Measurements from ENCODE around the gene APBA2. TPM values are rescaled to one million over a fixed set of nuclear protein-coding genes. Genes with fewer than 3 reads are reported as not detected.

APBA2 gene
- total RNA-seq, 1 donor from 2014 or later: 4.2 TPM

GRCh38 chr15:29066310-29066709 lies 180.5 kb downstream of the APBA2 start:
- peaks cover 0 to 2% (median 0%) of the 10 kb centered on the region in 3 donors for H3K4me1 ChIP-seq (ENCODE audit: control insufficient read depth in 3 of 3, insufficient read depth in 3 of 3, low read length in 3 of 3)
- H3K27ac ChIP-seq (ENCODE audit: low read depth, low read length): no peak overlapping the region
- H3K9me3 ChIP-seq (ENCODE audit: control insufficient read depth in 3 of 3, low read length in 3 of 3): peaks cover 0 to 5% (median 3%) of the 10 kb centered on the region in 3 donors
- H3K4me3 ChIP-seq (ENCODE audit: low read length in 3 of 3): no peak overlapping the region
- no peaks in the 10 kb centered on the region for H3K36me3 ChIP-seq (ENCODE audit: control insufficient read depth in 3 of 3, insufficient read depth in 3 of 3, low read length in 3 of 3)
- H3K27me3 ChIP-seq (ENCODE audit: control insufficient read depth in 3 of 3, insufficient read depth in 3 of 3, low read length in 3 of 3): peaks cover 0 to 3% (median 3%) of the 10 kb centered on the region in 3 donors
- H3K9ac ChIP-seq (ENCODE audit: low read depth in 1 of 3, low read length in 3 of 3): no peak overlapping the region

- peaks cover 0 to 5% (median 3%) of the 10 kb centered on the region in 3 donors for H3K9me3 ChIP-seq (ENCODE audit: control insufficient read depth in 3 of 3, low read length in 3 of 3)
- H3K4me3 ChIP-seq (ENCODE audit: low read length in 3 of 3): no peak overlapping the region
- peaks cover 0 to 3% (median 3%) of the 10 kb centered on the region in 3 donors for H3K27me3 ChIP-seq (ENCODE audit: control insufficient read depth in 3 of 3, insufficient read depth in 3 of 3, low read length in 3 of 3)
- H3K36me3 ChIP-seq (ENCODE audit: control insufficient read depth in 3 of 3, insufficient read depth in 3 of 3, low read length in 3 of 3): no peaks in the 10 kb centered on the region
- H3K9ac ChIP-seq (ENCODE audit: low read depth in 1 of 3, low read length in 3 of 3): no peak overlapping the region
- H3K27ac ChIP-seq (ENCODE audit: low read depth, low read length): no peak overlapping the region
- H3K4me1 ChIP-seq (ENCODE audit: control insufficient read depth in 3 of 3, insufficient read depth in 3 of 3, low read length in 3 of 3): peaks cover 0 to 2% (median 0%) of the 10 kb centered on the region in 3 donors
These were observed 181.1 kb downstream of the APBA2 start for GRCh38 chr15:29066838-29067237.

- Histone ChIP-seq H3K4me1 (ENCODE audit: control insufficient read depth in 3 of 3, insufficient read depth in 3 of 3, low read length in 3 of 3) (peaks cover 0 to 2% (median 0%) of the 10 kb centered on the region in 3 donors), H3K4me3 (ENCODE audit: low read length in 3 of 3) (no peak overlapping the region), H3K27ac (ENCODE audit: low read depth, low read length) (no peak overlapping the region), H3K9ac (ENCODE audit: low read depth in 1 of 3, low read length in 3 of 3) (no peak overlapping the region), H3K27me3 (ENCODE audit: control insufficient read depth in 3 of 3, insufficient read depth in 3 of 3, low read length in 3 of 3) (peaks cover 0 to 3% (median 3%) of the 10 kb centered on the region in 3 donors), H3K36me3 (ENCODE audit: control insufficient read depth in 3 of 3, insufficient read depth in 3 of 3, low read length in 3 of 3) (no peaks in the 10 kb centered on the region), H3K9me3 (ENCODE audit: control insufficient read depth in 3 of 3, low read length in 3 of 3) (peaks cover 0 to 5% (median 3%) of the 10 kb centered on the region in 3 donors)
These were observed 182.2 kb downstream of the APBA2 start for GRCh38 chr15:29067949-29068348.

- Histone ChIP-seq H3K4me3 (ENCODE audit: low read length in 3 of 3) (peak overlapping the region in 1 of 3 donors; percentile 13), H3K36me3 (ENCODE audit: control insufficient read depth in 3 of 3, insufficient read depth in 3 of 3, low read length in 3 of 3) (no peaks in the 10 kb centered on the region), H3K9ac (ENCODE audit: low read depth in 1 of 3, low read length in 3 of 3) (no peak overlapping the region), H3K4me1 (ENCODE audit: control insufficient read depth in 3 of 3, insufficient read depth in 3 of 3, low read length in 3 of 3) (peaks cover 0 to 2% (median 0%) of the 10 kb centered on the region in 3 donors), H3K27me3 (ENCODE audit: control insufficient read depth in 3 of 3, insufficient read depth in 3 of 3, low read length in 3 of 3) (no peaks in the 10 kb centered on the region), H3K9me3 (ENCODE audit: control insufficient read depth in 3 of 3, low read length in 3 of 3) (peaks cover 0 to 5% (median 3%) of the 10 kb centered on the region in 3 donors), H3K27ac (ENCODE audit: low read depth, low read length) (no peak overlapping the region)
These were observed 184.9 kb downstream of the APBA2 start for GRCh38 chr15:29070471-29071231.

- Histone ChIP-seq H3K9ac (ENCODE audit: low read depth in 1 of 3, low read length in 3 of 3) (no peak overlapping the region), H3K27me3 (ENCODE audit: control insufficient read depth in 3 of 3, insufficient read depth in 3 of 3, low read length in 3 of 3) (no peaks in the 10 kb centered on the region), H3K4me1 (ENCODE audit: control insufficient read depth in 3 of 3, insufficient read depth in 3 of 3, low read length in 3 of 3) (peaks cover 0 to 2% (median 0%) of the 10 kb centered on the region in 3 donors), H3K9me3 (ENCODE audit: control insufficient read depth in 3 of 3, low read length in 3 of 3) (peaks cover 0 to 5% (median 3%) of the 10 kb centered on the region in 3 donors), H3K4me3 (ENCODE audit: low read length in 3 of 3) (no peak overlapping the region), H3K36me3 (ENCODE audit: control insufficient read depth in 3 of 3, insufficient read depth in 3 of 3, low read length in 3 of 3) (no peaks in the 10 kb centered on the region), H3K27ac (ENCODE audit: low read depth, low read length) (no peak overlapping the region)
These were observed 185.6 kb downstream of the APBA2 start for GRCh38 chr15:29071232-29071881.

- Histone ChIP-seq H3K36me3 (ENCODE audit: control insufficient read depth in 3 of 3, insufficient read depth in 3 of 3, low read length in 3 of 3) (no peaks in the 10 kb centered on the region), H3K4me3 (ENCODE audit: low read length in 3 of 3) (no peak overlapping the region), H3K27ac (ENCODE audit: low read depth, low read length) (no peak overlapping the region), H3K9me3 (ENCODE audit: control insufficient read depth in 3 of 3, low read length in 3 of 3) (peaks cover 0 to 5% (median 3%) of the 10 kb centered on the region in 3 donors), H3K9ac (ENCODE audit: low read depth in 1 of 3, low read length in 3 of 3) (no peak overlapping the region), H3K4me1 (ENCODE audit: control insufficient read depth in 3 of 3, insufficient read depth in 3 of 3, low read length in 3 of 3) (peaks cover 0 to 2% (median 0%) of the 10 kb centered on the region in 3 donors), H3K27me3 (ENCODE audit: control insufficient read depth in 3 of 3, insufficient read depth in 3 of 3, low read length in 3 of 3) (no peaks in the 10 kb centered on the region)
These were observed 186.1 kb downstream of the APBA2 start for GRCh38 chr15:29071882-29072273.

GRCh38 chr15:29072444-29072843 lies 186.7 kb downstream of the APBA2 start:
- Histone ChIP-seq H3K36me3 (ENCODE audit: control insufficient read depth in 3 of 3, insufficient read depth in 3 of 3, low read length in 3 of 3) (no peaks in the 10 kb centered on the region), H3K27ac (ENCODE audit: low read depth, low read length) (no peak overlapping the region), H3K9me3 (ENCODE audit: control insufficient read depth in 3 of 3, low read length in 3 of 3) (peaks cover 0 to 5% (median 3%) of the 10 kb centered on the region in 3 donors), H3K4me3 (ENCODE audit: low read length in 3 of 3) (no peak overlapping the region), H3K4me1 (ENCODE audit: control insufficient read depth in 3 of 3, insufficient read depth in 3 of 3, low read length in 3 of 3) (peaks cover 0 to 2% (median 0%) of the 10 kb centered on the region in 3 donors), H3K9ac (ENCODE audit: low read depth in 1 of 3, low read length in 3 of 3) (no peak overlapping the region), H3K27me3 (ENCODE audit: control insufficient read depth in 3 of 3, insufficient read depth in 3 of 3, low read length in 3 of 3) (no peaks in the 10 kb centered on the region)

GRCh38 chr15:29074045-29074444 lies 188.3 kb downstream of the APBA2 start:
- H3K4me1 ChIP-seq (ENCODE audit: control insufficient read depth in 3 of 3, insufficient read depth in 3 of 3, low read length in 3 of 3): peaks cover 0 to 2% (median 0%) of the 10 kb centered on the region in 3 donors
- no peak overlapping the region for H3K27ac ChIP-seq (ENCODE audit: low read depth, low read length)
- H3K36me3 ChIP-seq (ENCODE audit: control insufficient read depth in 3 of 3, insufficient read depth in 3 of 3, low read length in 3 of 3): no peaks in the 10 kb centered on the region
- no peak overlapping the region for H3K4me3 ChIP-seq (ENCODE audit: low read length in 3 of 3)
- H3K27me3 ChIP-seq (ENCODE audit: control insufficient read depth in 3 of 3, insufficient read depth in 3 of 3, low read length in 3 of 3): no peaks in the 10 kb centered on the region
- H3K9me3 ChIP-seq (ENCODE audit: control insufficient read depth in 3 of 3, low read length in 3 of 3): peaks cover 0 to 5% (median 3%) of the 10 kb centered on the region in 3 donors
- no peak overlapping the region for H3K9ac ChIP-seq (ENCODE audit: low read depth in 1 of 3, low read length in 3 of 3)

GRCh38 chr15:29078541-29078940 lies 192.8 kb downstream of the APBA2 start:
- H3K27ac ChIP-seq (ENCODE audit: low read depth, low read length): no peak overlapping the region
- no peaks in the 10 kb centered on the region for H3K36me3 ChIP-seq (ENCODE audit: control insufficient read depth in 3 of 3, insufficient read depth in 3 of 3, low read length in 3 of 3)
- no peaks in the 10 kb centered on the region for H3K9me3 ChIP-seq (ENCODE audit: control insufficient read depth in 3 of 3, low read length in 3 of 3)
- no peaks in the 10 kb centered on the region for H3K4me1 ChIP-seq (ENCODE audit: control insufficient read depth in 3 of 3, insufficient read depth in 3 of 3, low read length in 3 of 3)
- no peak overlapping the region for H3K4me3 ChIP-seq (ENCODE audit: low read length in 3 of 3)
- H3K9ac ChIP-seq (ENCODE audit: low read depth in 1 of 3, low read length in 3 of 3): no peak overlapping the region
- H3K27me3 ChIP-seq (ENCODE audit: control insufficient read depth in 3 of 3, insufficient read depth in 3 of 3, low read length in 3 of 3): no peaks in the 10 kb centered on the region

GRCh38 chr15:29079479-29079878 lies 193.7 kb downstream of the APBA2 start:
- no peaks in the 10 kb centered on the region for H3K36me3 ChIP-seq (ENCODE audit: control insufficient read depth in 3 of 3, insufficient read depth in 3 of 3, low read length in 3 of 3)
- no peaks in the 10 kb centered on the region for H3K4me1 ChIP-seq (ENCODE audit: control insufficient read depth in 3 of 3, insufficient read depth in 3 of 3, low read length in 3 of 3)
- no peak overlapping the region for H3K27ac ChIP-seq (ENCODE audit: low read depth, low read length)
- H3K9ac ChIP-seq (ENCODE audit: low read depth in 1 of 3, low read length in 3 of 3): no peak overlapping the region
- no peaks in the 10 kb centered on the region for H3K9me3 ChIP-seq (ENCODE audit: control insufficient read depth in 3 of 3, low read length in 3 of 3)
- no peaks in the 10 kb centered on the region for H3K27me3 ChIP-seq (ENCODE audit: control insufficient read depth in 3 of 3, insufficient read depth in 3 of 3, low read length in 3 of 3)
- no peak overlapping the region for H3K4me3 ChIP-seq (ENCODE audit: low read length in 3 of 3)
